H1 (cell line): ENCODE results near the gene ULK1. TPM values are rescaled to one million over a fixed set of nuclear protein-coding genes. Genes with fewer than 3 reads are reported as not detected.

ENCODE experiments used
- ASH2L ChIP-seq: fragments of 200-600, 300-600 bp; sonication (generic); IDR thresholded peaks from one replicate; pipeline ENCODE4 v1.7.1; 2017; ENCODE audit warnings: low read length
- CEBPB ChIP-seq: IDR thresholded peaks from 2 replicates; pipeline ENCODE4 v1.6.1; 2012; ENCODE audit warnings: low read depth, low read length
- EP300 ChIP-seq, 2 experiments: IDR thresholded peaks; 1 replicate in 1 of 2; 2 replicates in 1 of 2; pipeline ENCODE4 v1.6.1; 2011 to 2012; ENCODE audit warnings: low read depth in 2 of 2, low read length in 2 of 2, mild to moderate bottlenecking in 2 of 2, borderline replicate concordance in 1 of 2, inconsistent platforms in 1 of 2, moderate library complexity in 1 of 2
- FOSL1 ChIP-seq: IDR thresholded peaks from 2 replicates; pipeline ENCODE4 v1.6.1; 2011; ENCODE audit warnings: mild to moderate bottlenecking, low read depth, low read length, moderate library complexity; ENCODE audit not compliant: insufficient read depth
- KDM1A ChIP-seq: fragments of 200-600, 300-600 bp; sonication (generic); IDR thresholded peaks from 2 replicates; pipeline ENCODE4 v1.7.1; 2016; ENCODE audit warnings: mild to moderate bottlenecking, low read length, borderline replicate concordance
- KDM4A ChIP-seq: IDR thresholded peaks from one replicate; pipeline ENCODE4 v1.7.1; 2012; ENCODE audit warnings: low read depth, mild to moderate bottlenecking, moderate library complexity, low read length, inconsistent platforms; ENCODE audit not compliant: severe bottlenecking
- POU5F1 ChIP-seq: IDR thresholded peaks from 2 replicates; pipeline ENCODE4 v1.6.1; 2011; ENCODE audit warnings: low read depth, mild to moderate bottlenecking, low read length, moderate library complexity
- RNF2 ChIP-seq: fragments of 200-900, 300-1000 bp; sonication (generic); IDR thresholded peaks from 2 replicates; pipeline ENCODE4 v1.7.1; 2016; ENCODE audit warnings: borderline replicate concordance, low read depth, mild to moderate bottlenecking, antibody characterized with exemption, low read length; ENCODE audit not compliant: poor library complexity, severe bottlenecking; ENCODE audit errors: missing control alignments
- SIX5 ChIP-seq: IDR thresholded peaks from 2 replicates; pipeline ENCODE4 v1.6.1; 2011; ENCODE audit warnings: mild to moderate bottlenecking, low read depth, low read length
- SP1 ChIP-seq: IDR thresholded peaks from 2 replicates; pipeline ENCODE4 v1.6.1; 2011; ENCODE audit warnings: low read depth, low read length
- SRF ChIP-seq: IDR thresholded peaks from 2 replicates; pipeline ENCODE4 v1.6.1; 2011; ENCODE audit warnings: mild to moderate bottlenecking, low read depth, low read length, moderate library complexity
- polyA plus RNA-seq, 7 experiments: library from polyadenylated mRNA; depleted of rRNA in 3 of 7; stranded (reverse) in 5 of 7; unstranded in 2 of 7; fragments of >200 nt in 5 of 7; fragments of 200-250 nt in 2 of 7; gene quantifications; 1 replicate in 5 of 7; 2 replicates in 1 of 7; 4 replicates in 1 of 7; pipeline versions ENCODE4 v1.2.1 to v1.2.3, GENCODE V29; 2011 to 2013; ENCODE audit warnings: missing spikeins in 2 of 7, mixed read lengths in 2 of 7
- total RNA-seq: library from RNA; stranded (reverse); fragmentation: NEBNext Ultra II Directional; extraction: Animal tissue kit (Norgen Biotek cat#: 25700); gene quantifications from 2 replicates; pipeline ENCODE4 v1.2.1, GENCODE V29; 2021
- TF ChIP-seq, protein P1 (sequence below): fragments of 300-600 bp; sonication (generic); IDR thresholded peaks from 2 replicates; pipeline ENCODE4 v1.7.1; 2012; ENCODE audit warnings: low read length, moderate library complexity, mild to moderate bottlenecking, inconsistent platforms; ENCODE audit not compliant: insufficient replicate concordance

Gene ULK1
- total and polyA plus RNA-seq, 2 of the 8 experiments (the other 6 are each of a cell fraction or from before 2014, with no cell fraction given) = 13.0 to 44.1 TPM

DNA sequence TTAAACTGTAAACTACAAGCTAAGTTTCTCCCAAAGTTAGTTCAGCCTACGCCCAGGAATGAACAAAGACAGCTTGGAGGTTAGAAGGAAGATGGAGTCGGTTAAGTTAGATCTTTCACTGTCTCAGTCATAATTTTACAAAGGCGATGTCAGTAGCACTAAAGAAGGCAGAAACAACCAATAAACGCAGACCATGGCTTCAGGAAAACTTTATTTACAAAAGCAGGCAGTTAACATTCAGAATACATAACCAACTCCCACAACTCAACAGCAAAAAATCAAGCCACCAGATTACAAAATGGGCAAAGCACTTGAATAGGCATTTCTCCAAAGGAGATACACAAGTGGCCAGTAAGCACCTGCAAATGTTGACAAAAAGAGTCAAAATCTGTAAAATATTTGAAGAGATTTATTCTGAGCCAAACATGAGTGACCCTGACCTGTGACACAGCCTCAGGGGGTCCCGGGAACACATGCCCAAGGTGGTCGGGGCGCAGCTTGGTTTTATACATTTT, 8.8 kb upstream of the ULK1 start (continued):
- TF ChIP-seq, protein P1, sequence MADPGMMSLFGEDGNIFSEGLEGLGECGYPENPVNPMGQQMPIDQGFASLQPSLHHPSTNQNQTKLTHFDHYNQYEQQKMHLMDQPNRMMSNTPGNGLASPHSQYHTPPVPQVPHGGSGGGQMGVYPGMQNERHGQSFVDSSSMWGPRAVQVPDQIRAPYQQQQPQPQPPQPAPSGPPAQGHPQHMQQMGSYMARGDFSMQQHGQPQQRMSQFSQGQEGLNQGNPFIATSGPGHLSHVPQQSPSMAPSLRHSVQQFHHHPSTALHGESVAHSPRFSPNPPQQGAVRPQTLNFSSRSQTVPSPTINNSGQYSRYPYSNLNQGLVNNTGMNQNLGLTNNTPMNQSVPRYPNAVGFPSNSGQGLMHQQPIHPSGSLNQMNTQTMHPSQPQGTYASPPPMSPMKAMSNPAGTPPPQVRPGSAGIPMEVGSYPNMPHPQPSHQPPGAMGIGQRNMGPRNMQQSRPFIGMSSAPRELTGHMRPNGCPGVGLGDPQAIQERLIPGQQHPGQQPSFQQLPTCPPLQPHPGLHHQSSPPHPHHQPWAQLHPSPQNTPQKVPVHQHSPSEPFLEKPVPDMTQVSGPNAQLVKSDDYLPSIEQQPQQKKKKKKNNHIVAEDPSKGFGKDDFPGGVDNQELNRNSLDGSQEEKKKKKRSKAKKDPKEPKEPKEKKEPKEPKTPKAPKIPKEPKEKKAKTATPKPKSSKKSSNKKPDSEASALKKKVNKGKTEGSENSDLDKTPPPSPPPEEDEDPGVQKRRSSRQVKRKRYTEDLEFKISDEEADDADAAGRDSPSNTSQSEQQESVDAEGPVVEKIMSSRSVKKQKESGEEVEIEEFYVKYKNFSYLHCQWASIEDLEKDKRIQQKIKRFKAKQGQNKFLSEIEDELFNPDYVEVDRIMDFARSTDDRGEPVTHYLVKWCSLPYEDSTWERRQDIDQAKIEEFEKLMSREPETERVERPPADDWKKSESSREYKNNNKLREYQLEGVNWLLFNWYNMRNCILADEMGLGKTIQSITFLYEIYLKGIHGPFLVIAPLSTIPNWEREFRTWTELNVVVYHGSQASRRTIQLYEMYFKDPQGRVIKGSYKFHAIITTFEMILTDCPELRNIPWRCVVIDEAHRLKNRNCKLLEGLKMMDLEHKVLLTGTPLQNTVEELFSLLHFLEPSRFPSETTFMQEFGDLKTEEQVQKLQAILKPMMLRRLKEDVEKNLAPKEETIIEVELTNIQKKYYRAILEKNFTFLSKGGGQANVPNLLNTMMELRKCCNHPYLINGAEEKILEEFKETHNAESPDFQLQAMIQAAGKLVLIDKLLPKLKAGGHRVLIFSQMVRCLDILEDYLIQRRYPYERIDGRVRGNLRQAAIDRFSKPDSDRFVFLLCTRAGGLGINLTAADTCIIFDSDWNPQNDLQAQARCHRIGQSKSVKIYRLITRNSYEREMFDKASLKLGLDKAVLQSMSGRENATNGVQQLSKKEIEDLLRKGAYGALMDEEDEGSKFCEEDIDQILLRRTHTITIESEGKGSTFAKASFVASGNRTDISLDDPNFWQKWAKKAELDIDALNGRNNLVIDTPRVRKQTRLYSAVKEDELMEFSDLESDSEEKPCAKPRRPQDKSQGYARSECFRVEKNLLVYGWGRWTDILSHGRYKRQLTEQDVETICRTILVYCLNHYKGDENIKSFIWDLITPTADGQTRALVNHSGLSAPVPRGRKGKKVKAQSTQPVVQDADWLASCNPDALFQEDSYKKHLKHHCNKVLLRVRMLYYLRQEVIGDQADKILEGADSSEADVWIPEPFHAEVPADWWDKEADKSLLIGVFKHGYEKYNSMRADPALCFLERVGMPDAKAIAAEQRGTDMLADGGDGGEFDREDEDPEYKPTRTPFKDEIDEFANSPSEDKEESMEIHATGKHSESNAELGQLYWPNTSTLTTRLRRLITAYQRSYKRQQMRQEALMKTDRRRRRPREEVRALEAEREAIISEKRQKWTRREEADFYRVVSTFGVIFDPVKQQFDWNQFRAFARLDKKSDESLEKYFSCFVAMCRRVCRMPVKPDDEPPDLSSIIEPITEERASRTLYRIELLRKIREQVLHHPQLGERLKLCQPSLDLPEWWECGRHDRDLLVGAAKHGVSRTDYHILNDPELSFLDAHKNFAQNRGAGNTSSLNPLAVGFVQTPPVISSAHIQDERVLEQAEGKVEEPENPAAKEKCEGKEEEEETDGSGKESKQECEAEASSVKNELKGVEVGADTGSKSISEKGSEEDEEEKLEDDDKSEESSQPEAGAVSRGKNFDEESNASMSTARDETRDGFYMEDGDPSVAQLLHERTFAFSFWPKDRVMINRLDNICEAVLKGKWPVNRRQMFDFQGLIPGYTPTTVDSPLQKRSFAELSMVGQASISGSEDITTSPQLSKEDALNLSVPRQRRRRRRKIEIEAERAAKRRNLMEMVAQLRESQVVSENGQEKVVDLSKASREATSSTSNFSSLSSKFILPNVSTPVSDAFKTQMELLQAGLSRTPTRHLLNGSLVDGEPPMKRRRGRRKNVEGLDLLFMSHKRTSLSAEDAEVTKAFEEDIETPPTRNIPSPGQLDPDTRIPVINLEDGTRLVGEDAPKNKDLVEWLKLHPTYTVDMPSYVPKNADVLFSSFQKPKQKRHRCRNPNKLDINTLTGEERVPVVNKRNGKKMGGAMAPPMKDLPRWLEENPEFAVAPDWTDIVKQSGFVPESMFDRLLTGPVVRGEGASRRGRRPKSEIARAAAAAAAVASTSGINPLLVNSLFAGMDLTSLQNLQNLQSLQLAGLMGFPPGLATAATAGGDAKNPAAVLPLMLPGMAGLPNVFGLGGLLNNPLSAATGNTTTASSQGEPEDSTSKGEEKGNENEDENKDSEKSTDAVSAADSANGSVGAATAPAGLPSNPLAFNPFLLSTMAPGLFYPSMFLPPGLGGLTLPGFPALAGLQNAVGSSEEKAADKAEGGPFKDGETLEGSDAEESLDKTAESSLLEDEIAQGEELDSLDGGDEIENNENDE = no peak
- TF ChIP-seq SIX5 (no peak), POU5F1 (no peak), EP300 (IDR thresholded peaks at IDR 0.05; ENCODE audit: borderline replicate concordance in 1 of 2, low read depth in 2 of 2, low read length in 2 of 2) (no peak), FOSL1 (no peak), KDM1A (no peak), KDM4A (no peak), SRF (no peak), CEBPB (no peak), ASH2L (no peak), SP1 (no peak), RNF2 (no peak)
